ENCODE data around the gene UBQLN4.

UBQLN4 gene

GRCh38 chr1:156090138-156090839 lies 36.7 kb upstream of the UBQLN4 start:
- no peak for DNase-seq
- Histone ChIP-seq H3K18ac (ENCODE audit: low read depth in 1 of 2, low read length in 2 of 2) (no peak overlapping the region), H3K4me2 (ENCODE audit: low read length, poor library complexity, severe bottlenecking) (no peak overlapping the region), H3K23ac (ENCODE audit: low read length in 2 of 2) (no peak overlapping the region), H3K14ac (ENCODE audit: low read length in 2 of 2) (no peak overlapping the region), H3K36me3 (ENCODE audit: control insufficient read depth in 1 of 2, insufficient read depth in 2 of 2, low read depth in 1 of 2, low read length in 2 of 2) (peaks cover 0 to 19% of the 10 kb centered on the region in 2 experiments), H3K9me3 (ENCODE audit: control insufficient read depth, low read length) (no peaks in the 10 kb centered on the region), H2AFZ (ENCODE audit: low read depth, low read length) (no peak overlapping the region), H2BK15ac (ENCODE audit: low read depth, poor library complexity, severe bottlenecking) (no peak overlapping the region), H2BK12ac (ENCODE audit: low read length in 2 of 2) (no peak overlapping the region), H3K4ac (ENCODE audit: low read depth in 1 of 2, low read length in 2 of 2) (no peak overlapping the region), H4K91ac (ENCODE audit: low read length) (no peak overlapping the region), H2BK120ac (ENCODE audit: low read depth, low read length) (no peak overlapping the region), H4K8ac (ENCODE audit: low read length) (no peak overlapping the region), H3K79me1 (replicated peaks; ENCODE audit: low read length, poor library complexity, severe bottlenecking) (peaks cover 23% of the 10 kb centered on the region), H3K4me1 (ENCODE audit: control insufficient read depth, insufficient read depth, low read depth, low read length) (peaks cover 12% of the 10 kb centered on the region), H3K27ac (ENCODE audit: low read length, poor library complexity, severe bottlenecking) (no peak overlapping the region), H3K27me3 (ENCODE audit: control insufficient read depth in 1 of 2, insufficient read depth in 1 of 2, low read length in 2 of 2) (no peaks in the 10 kb centered on the region), H3K9ac (ENCODE audit: low read length) (no peak overlapping the region), H2AK5ac (ENCODE audit: low read length, severe bottlenecking) (peak overlapping the region; percentile 7), H3K4me3 (ENCODE audit: insufficient read depth in 1 of 2, low read depth in 1 of 2, low read length in 2 of 2) (no peak overlapping the region), H2BK5ac (ENCODE audit: low read depth, low read length, poor library complexity, severe bottlenecking) (no peak overlapping the region)
- WGBS: 44% methylated on average over 5 of the region's 5 CpGs

- Histone ChIP-seq H3K4me1 (ENCODE audit: control insufficient read depth, insufficient read depth, low read depth, low read length) (peaks cover 17% of the 10 kb centered on the region), H3K9ac (ENCODE audit: low read length) (no peak overlapping the region), H3K27me3 (ENCODE audit: control insufficient read depth in 1 of 2, insufficient read depth in 1 of 2, low read length in 2 of 2) (no peaks in the 10 kb centered on the region), H2BK15ac (ENCODE audit: low read depth, poor library complexity, severe bottlenecking) (no peak overlapping the region), H3K36me3 (ENCODE audit: control insufficient read depth in 1 of 2, insufficient read depth in 2 of 2, low read depth in 1 of 2, low read length in 2 of 2) (peaks cover 0 to 19% of the 10 kb centered on the region in 2 experiments), H3K27ac (ENCODE audit: low read length, poor library complexity, severe bottlenecking) (no peak overlapping the region), H3K14ac (ENCODE audit: low read length in 2 of 2) (no peak overlapping the region), H2BK12ac (ENCODE audit: low read length in 2 of 2) (no peak overlapping the region), H4K91ac (ENCODE audit: low read length) (no peak overlapping the region), H3K4me2 (ENCODE audit: low read length, poor library complexity, severe bottlenecking) (no peak overlapping the region), H4K8ac (ENCODE audit: low read length) (no peak overlapping the region), H3K18ac (ENCODE audit: low read depth in 1 of 2, low read length in 2 of 2) (no peak overlapping the region), H3K9me3 (ENCODE audit: control insufficient read depth, low read length) (no peaks in the 10 kb centered on the region), H3K4ac (ENCODE audit: low read depth in 1 of 2, low read length in 2 of 2) (no peak overlapping the region), H2AK5ac (ENCODE audit: low read length, severe bottlenecking) (no peak overlapping the region), H3K79me1 (replicated peaks; ENCODE audit: low read length, poor library complexity, severe bottlenecking) (peaks cover 27% of the 10 kb centered on the region), H2BK5ac (ENCODE audit: low read depth, low read length, poor library complexity, severe bottlenecking) (no peak overlapping the region), H3K4me3 (ENCODE audit: insufficient read depth in 1 of 2, low read depth in 1 of 2, low read length in 2 of 2) (no peak overlapping the region), H3K23ac (ENCODE audit: low read length in 2 of 2) (no peak overlapping the region), H2BK120ac (ENCODE audit: low read depth, low read length) (no peak overlapping the region), H2AFZ (ENCODE audit: low read depth, low read length) (no peak overlapping the region)
- no peak for DNase-seq
- 83% methylated on average over 5 of the region's 6 CpGs for WGBS
Measured at GRCh38 chr1:156089704-156090103, 36.1 kb upstream of the UBQLN4 start.

- 6% methylated on average over 1 of the region's 1 CpG for WGBS
Measured at GRCh38 chr1:156086256-156086662, 32.7 kb upstream of the UBQLN4 start.

GRCh38 chr1:156083800-156084790 lies 30.5 kb upstream of the UBQLN4 start:
- Histone ChIP-seq H2BK15ac (ENCODE audit: low read depth, poor library complexity, severe bottlenecking) (no peak overlapping the region), H3K4me3 (ENCODE audit: insufficient read depth in 1 of 2, low read depth in 1 of 2, low read length in 2 of 2) (peak overlapping the region; percentile 14 to 87), H3K9me3 (ENCODE audit: control insufficient read depth, low read length) (no peaks in the 10 kb centered on the region), H3K23ac (ENCODE audit: low read length in 2 of 2) (no peak overlapping the region), H2AFZ (ENCODE audit: low read depth, low read length) (no peak overlapping the region), H3K4ac (ENCODE audit: low read depth in 1 of 2, low read length in 2 of 2) (no peak overlapping the region), H3K36me3 (ENCODE audit: control insufficient read depth in 1 of 2, insufficient read depth in 2 of 2, low read depth in 1 of 2, low read length in 2 of 2) (no peaks in the 10 kb centered on the region), H3K14ac (ENCODE audit: low read length in 2 of 2) (no peak overlapping the region), H3K27me3 (ENCODE audit: control insufficient read depth in 1 of 2, insufficient read depth in 1 of 2, low read length in 2 of 2) (peaks cover 0 to 4% of the 10 kb centered on the region in 2 experiments), H3K4me2 (ENCODE audit: low read length, poor library complexity, severe bottlenecking) (peak overlapping the region; percentile 27), H4K8ac (ENCODE audit: low read length) (no peak overlapping the region), H2BK120ac (ENCODE audit: low read depth, low read length) (no peak overlapping the region), H2BK5ac (ENCODE audit: low read depth, low read length, poor library complexity, severe bottlenecking) (no peak overlapping the region), H3K18ac (ENCODE audit: low read depth in 1 of 2, low read length in 2 of 2) (no peak overlapping the region), H2BK12ac (ENCODE audit: low read length in 2 of 2) (no peak overlapping the region), H4K91ac (ENCODE audit: low read length) (no peak overlapping the region), H2AK5ac (ENCODE audit: low read length, severe bottlenecking) (no peak overlapping the region), H3K27ac (ENCODE audit: low read length, poor library complexity, severe bottlenecking) (no peak overlapping the region), H3K79me1 (replicated peaks; ENCODE audit: low read length, poor library complexity, severe bottlenecking) (peaks cover 9% of the 10 kb centered on the region), H3K9ac (ENCODE audit: low read length) (peak overlapping the region; percentile 80), H3K4me1 (ENCODE audit: control insufficient read depth, insufficient read depth, low read depth, low read length) (peaks cover 16% of the 10 kb centered on the region)
- WGBS: 45% methylated on average over 4 of the region's 7 CpGs
- DNase-seq: no peak

More at GRCh38 chr1:156086256-156086662, 32.7 kb upstream of the UBQLN4 start:
- H3K23ac ChIP-seq (ENCODE audit: low read length in 2 of 2): no peak overlapping the region
- H3K18ac ChIP-seq (ENCODE audit: low read depth in 1 of 2, low read length in 2 of 2): no peak overlapping the region
- H2BK120ac ChIP-seq (ENCODE audit: low read depth, low read length): no peak overlapping the region
- DNase-seq: peak; percentile 86
- H3K4me2 ChIP-seq (ENCODE audit: low read length, poor library complexity, severe bottlenecking): no peak overlapping the region
- peaks cover 21% of the 10 kb centered on the region for H3K79me1 ChIP-seq (replicated peaks; ENCODE audit: low read length, poor library complexity, severe bottlenecking)
- H3K4me1 ChIP-seq (ENCODE audit: control insufficient read depth, insufficient read depth, low read depth, low read length): peaks cover 18% of the 10 kb centered on the region
- H3K9ac ChIP-seq (ENCODE audit: low read length): no peak overlapping the region
- H2BK5ac ChIP-seq (ENCODE audit: low read depth, low read length, poor library complexity, severe bottlenecking): no peak overlapping the region
- no peak overlapping the region for H3K4me3 ChIP-seq (ENCODE audit: insufficient read depth in 1 of 2, low read depth in 1 of 2, low read length in 2 of 2)
- H2BK12ac ChIP-seq (ENCODE audit: low read length in 2 of 2): no peak overlapping the region
- no peak overlapping the region for H3K27ac ChIP-seq (ENCODE audit: low read length, poor library complexity, severe bottlenecking)
- H3K4ac ChIP-seq (ENCODE audit: low read depth in 1 of 2, low read length in 2 of 2): no peak overlapping the region
- H4K8ac ChIP-seq (ENCODE audit: low read length): no peak overlapping the region
- no peak overlapping the region for H2AK5ac ChIP-seq (ENCODE audit: low read length, severe bottlenecking)
- peaks cover 0 to 1% of the 10 kb centered on the region in 2 experiments for H3K27me3 ChIP-seq (ENCODE audit: control insufficient read depth in 1 of 2, insufficient read depth in 1 of 2, low read length in 2 of 2)
- no peak overlapping the region for H4K91ac ChIP-seq (ENCODE audit: low read length)
- peaks cover 0 to 9% of the 10 kb centered on the region in 2 experiments for H3K36me3 ChIP-seq (ENCODE audit: control insufficient read depth in 1 of 2, insufficient read depth in 2 of 2, low read depth in 1 of 2, low read length in 2 of 2)
- H2AFZ ChIP-seq (ENCODE audit: low read depth, low read length): no peak overlapping the region
- H3K14ac ChIP-seq (ENCODE audit: low read length in 2 of 2): no peak overlapping the region
- H3K9me3 ChIP-seq (ENCODE audit: control insufficient read depth, low read length): no peaks in the 10 kb centered on the region
- no peak overlapping the region for H2BK15ac ChIP-seq (ENCODE audit: low read depth, poor library complexity, severe bottlenecking)

Measured in mesenchymal stem cell (in vitro differentiated cells and primary cell).